Measurements from ENCODE around the gene TTK. TPM values are rescaled to one million over a fixed set of nuclear protein-coding genes. Genes with fewer than 3 reads are reported as not detected.

TTK gene
- total RNA-seq, 1 experiment from 2014 or later: 46.3 TPM

DNA sequence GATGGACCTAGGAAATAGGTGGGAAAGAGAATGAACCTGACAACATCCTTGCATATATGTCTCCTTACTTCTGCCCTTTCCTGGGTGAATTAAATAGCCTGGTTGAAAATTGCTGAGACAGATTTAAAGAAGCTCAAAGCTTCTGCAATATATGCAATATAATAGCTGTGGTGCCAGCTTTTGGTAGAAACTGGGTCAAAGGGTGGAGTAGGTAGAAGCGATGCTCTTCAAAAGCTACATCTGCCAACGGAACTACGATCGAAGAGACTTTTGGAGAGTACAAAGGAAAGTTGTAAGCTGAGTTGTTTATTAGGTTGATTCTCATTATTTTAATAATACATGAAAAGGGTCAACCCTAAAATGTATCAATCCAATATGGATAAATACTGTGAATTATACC lies 22.8 kb upstream of the TTK start:
- no peaks in the 10 kb centered on the region for H4K20me1 ChIP-seq (ENCODE audit: insufficient read depth)
- H3K9me3 ChIP-seq (ENCODE audit: control insufficient read depth in 1 of 2, insufficient read depth in 1 of 2, low read depth in 1 of 2, low read length in 2 of 2): no peaks in the 10 kb centered on the region
- RAD21 ChIA-PET (ENCODE audit: low non-redundant PET in 1 of 2, low total read pairs in 2 of 2, uncharacterized antibody in 2 of 2, unreplicated experiment in 2 of 2): no interaction called here
- H3K9ac ChIP-seq (ENCODE audit: low read length): no peak overlapping the region
- no peak overlapping the region for H3K4me3 ChIP-seq (replicated peaks in 1 of 2; ENCODE audit: low read depth in 1 of 2, low read length in 2 of 2)
- CTCF ChIA-PET: interaction anchor here (0.7 kb wide), 2 partner anchors 32 to 414 kb away, joined by 3 read pairs; no protein-coding TSS in a partner anchor
- intact Hi-C loops (cut with micrococcal nuclease): no loop called here
- no peak for TF ChIP-seq FOSL1 (IDR thresholded peaks at IDR 0.05; ENCODE audit: low read depth)
- TF ChIP-seq YY1 (IDR thresholded peaks at IDR 0.05; ENCODE audit: extremely low read depth, insufficient replicate concordance, low read depth, low read length): no peak
- TF ChIP-seq, protein P1, sequence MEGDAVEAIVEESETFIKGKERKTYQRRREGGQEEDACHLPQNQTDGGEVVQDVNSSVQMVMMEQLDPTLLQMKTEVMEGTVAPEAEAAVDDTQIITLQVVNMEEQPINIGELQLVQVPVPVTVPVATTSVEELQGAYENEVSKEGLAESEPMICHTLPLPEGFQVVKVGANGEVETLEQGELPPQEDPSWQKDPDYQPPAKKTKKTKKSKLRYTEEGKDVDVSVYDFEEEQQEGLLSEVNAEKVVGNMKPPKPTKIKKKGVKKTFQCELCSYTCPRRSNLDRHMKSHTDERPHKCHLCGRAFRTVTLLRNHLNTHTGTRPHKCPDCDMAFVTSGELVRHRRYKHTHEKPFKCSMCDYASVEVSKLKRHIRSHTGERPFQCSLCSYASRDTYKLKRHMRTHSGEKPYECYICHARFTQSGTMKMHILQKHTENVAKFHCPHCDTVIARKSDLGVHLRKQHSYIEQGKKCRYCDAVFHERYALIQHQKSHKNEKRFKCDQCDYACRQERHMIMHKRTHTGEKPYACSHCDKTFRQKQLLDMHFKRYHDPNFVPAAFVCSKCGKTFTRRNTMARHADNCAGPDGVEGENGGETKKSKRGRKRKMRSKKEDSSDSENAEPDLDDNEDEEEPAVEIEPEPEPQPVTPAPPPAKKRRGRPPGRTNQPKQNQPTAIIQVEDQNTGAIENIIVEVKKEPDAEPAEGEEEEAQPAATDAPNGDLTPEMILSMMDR (IDR thresholded peaks at IDR 0.05 in 2 of 3, conservative IDR thresholded peaks at IDR 0.05 in 1 of 3; ENCODE audit: borderline replicate concordance in 1 of 3, insufficient read depth in 1 of 3, low read depth in 2 of 3, low read length in 2 of 3): no peak
- no peak for TF ChIP-seq ZNF274 (IDR thresholded peaks at IDR 0.05; ENCODE audit: low read depth, low read length)
- no peak for TF ChIP-seq CBX3 (IDR thresholded peaks at IDR 0.05; ENCODE audit: low read depth)
- TF ChIP-seq, protein P2, sequence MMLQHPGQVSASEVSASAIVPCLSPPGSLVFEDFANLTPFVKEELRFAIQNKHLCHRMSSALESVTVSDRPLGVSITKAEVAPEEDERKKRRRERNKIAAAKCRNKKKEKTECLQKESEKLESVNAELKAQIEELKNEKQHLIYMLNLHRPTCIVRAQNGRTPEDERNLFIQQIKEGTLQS (IDR thresholded peaks at IDR 0.05): no peak
- TF ChIP-seq JUND (IDR thresholded peaks at IDR 0.05): no peak
- TF ChIP-seq, protein P3, sequence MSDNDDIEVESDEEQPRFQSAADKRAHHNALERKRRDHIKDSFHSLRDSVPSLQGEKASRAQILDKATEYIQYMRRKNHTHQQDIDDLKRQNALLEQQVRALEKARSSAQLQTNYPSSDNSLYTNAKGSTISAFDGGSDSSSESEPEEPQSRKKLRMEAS (IDR thresholded peaks at IDR 0.05): no peak
- TF ChIP-seq ELF1 (IDR thresholded peaks at IDR 0.05; ENCODE audit: borderline replicate concordance, low read depth): no peak
- TF ChIP-seq, protein P4, sequence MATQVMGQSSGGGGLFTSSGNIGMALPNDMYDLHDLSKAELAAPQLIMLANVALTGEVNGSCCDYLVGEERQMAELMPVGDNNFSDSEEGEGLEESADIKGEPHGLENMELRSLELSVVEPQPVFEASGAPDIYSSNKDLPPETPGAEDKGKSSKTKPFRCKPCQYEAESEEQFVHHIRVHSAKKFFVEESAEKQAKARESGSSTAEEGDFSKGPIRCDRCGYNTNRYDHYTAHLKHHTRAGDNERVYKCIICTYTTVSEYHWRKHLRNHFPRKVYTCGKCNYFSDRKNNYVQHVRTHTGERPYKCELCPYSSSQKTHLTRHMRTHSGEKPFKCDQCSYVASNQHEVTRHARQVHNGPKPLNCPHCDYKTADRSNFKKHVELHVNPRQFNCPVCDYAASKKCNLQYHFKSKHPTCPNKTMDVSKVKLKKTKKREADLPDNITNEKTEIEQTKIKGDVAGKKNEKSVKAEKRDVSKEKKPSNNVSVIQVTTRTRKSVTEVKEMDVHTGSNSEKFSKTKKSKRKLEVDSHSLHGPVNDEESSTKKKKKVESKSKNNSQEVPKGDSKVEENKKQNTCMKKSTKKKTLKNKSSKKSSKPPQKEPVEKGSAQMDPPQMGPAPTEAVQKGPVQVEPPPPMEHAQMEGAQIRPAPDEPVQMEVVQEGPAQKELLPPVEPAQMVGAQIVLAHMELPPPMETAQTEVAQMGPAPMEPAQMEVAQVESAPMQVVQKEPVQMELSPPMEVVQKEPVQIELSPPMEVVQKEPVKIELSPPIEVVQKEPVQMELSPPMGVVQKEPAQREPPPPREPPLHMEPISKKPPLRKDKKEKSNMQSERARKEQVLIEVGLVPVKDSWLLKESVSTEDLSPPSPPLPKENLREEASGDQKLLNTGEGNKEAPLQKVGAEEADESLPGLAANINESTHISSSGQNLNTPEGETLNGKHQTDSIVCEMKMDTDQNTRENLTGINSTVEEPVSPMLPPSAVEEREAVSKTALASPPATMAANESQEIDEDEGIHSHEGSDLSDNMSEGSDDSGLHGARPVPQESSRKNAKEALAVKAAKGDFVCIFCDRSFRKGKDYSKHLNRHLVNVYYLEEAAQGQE (IDR thresholded peaks at IDR 0.05; ENCODE audit: low read depth): no peak
- TF ChIP-seq SIN3A (IDR thresholded peaks at IDR 0.05; ENCODE audit: low read depth): no peak
- TF ChIP-seq ZFX (IDR thresholded peaks at IDR 0.05): no peak
- TF ChIP-seq, protein P5, sequence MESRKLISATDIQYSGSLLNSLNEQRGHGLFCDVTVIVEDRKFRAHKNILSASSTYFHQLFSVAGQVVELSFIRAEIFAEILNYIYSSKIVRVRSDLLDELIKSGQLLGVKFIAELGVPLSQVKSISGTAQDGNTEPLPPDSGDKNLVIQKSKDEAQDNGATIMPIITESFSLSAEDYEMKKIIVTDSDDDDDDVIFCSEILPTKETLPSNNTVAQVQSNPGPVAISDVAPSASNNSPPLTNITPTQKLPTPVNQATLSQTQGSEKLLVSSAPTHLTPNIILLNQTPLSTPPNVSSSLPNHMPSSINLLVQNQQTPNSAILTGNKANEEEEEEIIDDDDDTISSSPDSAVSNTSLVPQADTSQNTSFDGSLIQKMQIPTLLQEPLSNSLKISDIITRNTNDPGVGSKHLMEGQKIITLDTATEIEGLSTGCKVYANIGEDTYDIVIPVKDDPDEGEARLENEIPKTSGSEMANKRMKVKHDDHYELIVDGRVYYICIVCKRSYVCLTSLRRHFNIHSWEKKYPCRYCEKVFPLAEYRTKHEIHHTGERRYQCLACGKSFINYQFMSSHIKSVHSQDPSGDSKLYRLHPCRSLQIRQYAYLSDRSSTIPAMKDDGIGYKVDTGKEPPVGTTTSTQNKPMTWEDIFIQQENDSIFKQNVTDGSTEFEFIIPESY (IDR thresholded peaks at IDR 0.05; ENCODE audit: extremely low read depth, insufficient replicate concordance, low read length): no peak
- no peak for TF ChIP-seq POLR2AphosphoS5 (IDR thresholded peaks at IDR 0.05; ENCODE audit: low read depth, low read length)
- no peak for TF ChIP-seq SP1 (IDR thresholded peaks at IDR 0.05; ENCODE audit: low read depth)
- TF ChIP-seq EZH2phosphoT487 (IDR thresholded peaks at IDR 0.05; ENCODE audit: borderline replicate concordance): no peak
- no peak for TF ChIP-seq TCF7L2 (IDR thresholded peaks at IDR 0.05; ENCODE audit: borderline replicate concordance, extremely low read depth, insufficient read depth, insufficient read length)
- no peak for TF ChIP-seq EZH2 (IDR thresholded peaks at IDR 0.05)
- no peak for TF ChIP-seq EGR1 (IDR thresholded peaks at IDR 0.05; ENCODE audit: low read depth)
- TF ChIP-seq POLR2A (IDR thresholded peaks at IDR 0.05; ENCODE audit: borderline replicate concordance, extremely low read depth, insufficient read depth, insufficient read length): no peak
- no peaks in the 10 kb centered on the region for H3K9me2 ChIP-seq (ENCODE audit: insufficient read depth)
- no peaks in the 10 kb centered on the region for H3K79me2 ChIP-seq (ENCODE audit: insufficient read depth, low read length)
- H2AFZ ChIP-seq (ENCODE audit: low read depth, low read length, poor library complexity, severe bottlenecking): no peak overlapping the region
- ATAC-seq: no peak
- BruUV-seq (replicated peaks): no TSS peak
- no peaks in the 10 kb centered on the region for H3K36me3 ChIP-seq (ENCODE audit: control insufficient read depth in 1 of 2, insufficient read depth in 2 of 2, low read length in 2 of 2)
- H3K27ac ChIP-seq (ENCODE audit: low read depth, low read length): no peak overlapping the region
- DNase-seq (ENCODE audit: low read depth, low spot score): no peak
- H3K4me2 ChIP-seq (ENCODE audit: low read length): no peak overlapping the region
- H3K27me3 ChIP-seq (ENCODE audit: insufficient read depth, low read length): no peaks in the 10 kb centered on the region
- H3K4me1 ChIP-seq (ENCODE audit: control insufficient read depth in 1 of 2, insufficient read depth in 2 of 2, low read length in 2 of 2): no peaks in the 10 kb centered on the region
- POLR2A ChIA-PET: no interaction called here
